Left hindlimb (tissue), 1 donor: Measurements from ENCODE around the gene CORO1C.
"Not testable (repeated sequence)": the region's sequence is repeated elsewhere in the genome, so short reads cannot be mapped to it uniquely, and the experiment has no call there.

Source experiments
- DNase-seq: peaks from one replicate; pipeline ENCODE4 v3.0.0-alpha.2; 2018

CORO1C gene

GRCh38 chr12:108633081-108633533 lies 98.2 kb downstream of the CORO1C start:
- no peak for DNase-seq

GRCh38 chr12:108631261-108631660 lies 100.1 kb downstream of the CORO1C start:
- DNase-seq: not testable (repeated sequence)

GRCh38 chr12:108630481-108631207 lies 100.7 kb downstream of the CORO1C start:
- DNase-seq: no peak

- DNase-seq: no peak
Observed at GRCh38 chr12:108629824-108630476, 101.4 kb downstream of the CORO1C start.

GRCh38 chr12:108629151-108629550 lies 102.2 kb downstream of the CORO1C start:
- no peak for DNase-seq

- no peak for DNase-seq
Observed at GRCh38 chr12:108627134-108627920, 104.0 kb downstream of the CORO1C start.

GRCh38 chr12:108625228-108625627 lies 106.1 kb downstream of the CORO1C start:
- DNase-seq: no peak

GRCh38 chr12:108623577-108623976 lies 107.7 kb downstream of the CORO1C start:
- DNase-seq: no peak

- no peak for DNase-seq
Observed at GRCh38 chr12:108622921-108623514, 108.3 kb downstream of the CORO1C start.

- DNase-seq: no peak
Observed at GRCh38 chr12:108622421-108622820, 108.9 kb downstream of the CORO1C start.

- no peak for DNase-seq
Observed at GRCh38 chr12:108621161-108621560, 110.2 kb downstream of the CORO1C start.

- no peak for DNase-seq
Observed at GRCh38 chr12:108620236-108620879, 111.0 kb downstream of the CORO1C start.

GRCh38 chr12:108619369-108620160 lies 111.8 kb downstream of the CORO1C start:
- DNase-seq: no peak

GRCh38 chr12:108618953-108619274 lies 112.4 kb downstream of the CORO1C start:
- not testable (repeated sequence) for DNase-seq

- peak; percentile 86 for DNase-seq
Observed at GRCh38 chr12:108618079-108618952, 113.0 kb downstream of the CORO1C start.

GRCh38 chr12:108616941-108617858 lies 114.1 kb downstream of the CORO1C start:
- DNase-seq: no peak

- DNase-seq: no peak
Observed at GRCh38 chr12:108616359-108616758, 115.0 kb downstream of the CORO1C start.

- no peak for DNase-seq
Observed at GRCh38 chr12:108615918-108616317, 115.4 kb downstream of the CORO1C start.

GRCh38 chr12:108614639-108615038 lies 116.7 kb downstream of the CORO1C start:
- no peak for DNase-seq

GRCh38 chr12:108614041-108614440 lies 117.3 kb downstream of the CORO1C start:
- DNase-seq: no peak
